H1 (cell line): ENCODE data around the gene OR10H1. TPM values are rescaled to one million over a fixed set of nuclear protein-coding genes. Genes with fewer than 3 reads are reported as not detected.

Experiments
- CTCF ChIA-PET: fragments of 300-600 bp; sonication (Branson Sonifier 250); formaldehyde crosslinking; loops from one replicate; lab custom pipeline; 2021; ENCODE audit not compliant: partially characterized antibody; lab: Charles Lee
- POLR2A ChIA-PET: fragments of 300-600 bp; sonication (Branson Sonifier 250); formaldehyde crosslinking; loops from one replicate; lab custom pipeline; 2021; ENCODE audit warnings: inconsistent platforms; ENCODE audit not compliant: partially characterized antibody; lab: Charles Lee
- DNase-seq, 2 experiments: peaks; one replicate each; pipeline versions ENCODE4 v3.0.0 to v3.0.0-alpha.2; 2010 to 2022; ENCODE audit warnings: low spot score in 2 of 2, low read depth in 1 of 2, mixed read lengths in 1 of 2
- FAIRE-seq: peaks from 2 replicates; lab custom pipeline; 2011; peaks lifted over from hg19 to GRCh38; lab: Jason Lieb, UNC
- H2AFZ ChIP-seq: 2 replicates; pipeline ENCODE4 v1.8.1; 2012; ENCODE audit warnings: low read length, inconsistent platforms
- H2AK5ac ChIP-seq: 2 replicates; pipeline ENCODE4 v1.6.1; 2013; ENCODE audit warnings: low read depth, low read length
- H2BK120ac ChIP-seq: replicated peaks from 2 replicates; pipeline ENCODE3; 2013; ENCODE audit warnings: low read depth, low read length, inconsistent platforms
- H2BK12ac ChIP-seq: 2 replicates; pipeline ENCODE4 v1.6.1; 2013; ENCODE audit warnings: low read depth, low read length
- H2BK15ac ChIP-seq: 2 replicates; pipeline ENCODE4 v1.6.1; 2013; ENCODE audit warnings: low read length
- H2BK20ac ChIP-seq: 2 replicates; pipeline ENCODE4 v1.6.1; 2013; ENCODE audit warnings: low read length
- H2BK5ac ChIP-seq: 2 replicates; pipeline ENCODE4 v1.6.1; 2013; ENCODE audit warnings: low read depth, low read length
- H3K14ac ChIP-seq: 2 replicates; pipeline ENCODE4 v1.6.1; 2013; ENCODE audit warnings: inconsistent platforms; ENCODE audit not compliant: insufficient read length
- H3K18ac ChIP-seq: 2 replicates; pipeline ENCODE4 v1.6.1; 2013; ENCODE audit warnings: low read length; ENCODE audit errors: extremely low read depth
- H3K23ac ChIP-seq: 2 replicates; pipeline ENCODE4 v1.6.1; 2013; ENCODE audit warnings: inconsistent platforms; ENCODE audit not compliant: insufficient read length
- H3K23me2 ChIP-seq: 2 replicates; pipeline ENCODE4 v1.6.1; 2013; ENCODE audit warnings: low read depth, low read length
- H3K27ac ChIP-seq: 2 replicates; pipeline ENCODE4 v1.6.1; 2011; ENCODE audit warnings: low read depth, low read length, inconsistent platforms
- H3K27me3 ChIP-seq, 4 experiments: replicated peaks in 1 of 4; 1 replicate in 1 of 4; 2 replicates in 3 of 4; pipeline versions ENCODE4 v1.6.1 to v1.8.1; 2011 to 2013; ENCODE audit warnings: low read length in 3 of 4, mild to moderate bottlenecking in 3 of 4, inconsistent platforms in 2 of 4, mixed read lengths in 2 of 4, moderate library complexity in 1 of 4; ENCODE audit not compliant: control insufficient read depth in 3 of 4, insufficient read depth in 3 of 4; ENCODE audit errors: extremely low read depth in 1 of 4
- H3K36me3 ChIP-seq, 4 experiments: 2 replicates each; pipeline versions ENCODE4 v1.6.1 to v1.8.1; 2011 to 2013; ENCODE audit warnings: mild to moderate bottlenecking in 4 of 4, low read length in 3 of 4, moderate library complexity in 2 of 4, control low read depth in 1 of 4, inconsistent platforms in 1 of 4; ENCODE audit not compliant: insufficient read depth in 4 of 4, control insufficient read depth in 2 of 4
- H3K4ac ChIP-seq: replicated peaks from 2 replicates; pipeline ENCODE3; 2013; ENCODE audit warnings: low read length, low read depth, mixed read lengths, inconsistent platforms; ENCODE audit not compliant: insufficient read length
- H3K4me1 ChIP-seq, 4 experiments: replicated peaks in 1 of 4; 1 replicate in 1 of 4; 2 replicates in 3 of 4; pipeline versions ENCODE4 v1.6.1 to v1.8.1; 2011 to 2013; ENCODE audit warnings: low read length in 3 of 4, inconsistent platforms in 2 of 4, mixed read lengths in 1 of 4; ENCODE audit not compliant: insufficient read depth in 4 of 4, control insufficient read depth in 3 of 4
- H3K4me2 ChIP-seq, 2 experiments: 2 replicates each; pipeline versions ENCODE4 v1.6.1 to v1.8.1; 2011 to 2013; ENCODE audit warnings: low read depth in 2 of 2, low read length in 2 of 2, control low read depth in 1 of 2, inconsistent platforms in 1 of 2, mild to moderate bottlenecking in 1 of 2; ENCODE audit not compliant: insufficient read depth in 1 of 2
- H3K4me3 ChIP-seq, 4 experiments: fragments of 200-600, 300-600 bp in 1 of 4; sonication (generic), shearing (Covaris generic), sonication (Bioruptor Twin) in 1 of 4; 2 replicates each; pipeline versions ENCODE4 v1.5.1 to v1.8.1; 2011 to 2016; ENCODE audit warnings: low read length in 4 of 4, low read depth in 3 of 4, control low read depth in 2 of 4, inconsistent platforms in 2 of 4, mild to moderate bottlenecking in 2 of 4, mixed read lengths in 1 of 4, moderate library complexity in 1 of 4; ENCODE audit not compliant: insufficient read depth in 2 of 4; ENCODE audit errors: extremely low read depth in 1 of 4
- H3K56ac ChIP-seq: replicated peaks from 2 replicates; pipeline ENCODE3; 2013; ENCODE audit warnings: low read depth, mild to moderate bottlenecking, mixed read lengths, low read length, inconsistent platforms; ENCODE audit not compliant: insufficient read length
- H3K79me1 ChIP-seq: 2 replicates; pipeline ENCODE4 v1.6.1; 2013; ENCODE audit warnings: low read depth, low read length, control low read depth
- H3K79me2 ChIP-seq, 2 experiments: 2 replicates each; pipeline versions ENCODE4 v1.6.1 to v1.8.1; 2012 to 2013; ENCODE audit warnings: low read length in 2 of 2, mild to moderate bottlenecking in 2 of 2, inconsistent platforms in 1 of 2; ENCODE audit not compliant: insufficient read depth in 2 of 2, control insufficient read depth in 1 of 2
- H3K9ac ChIP-seq, 4 experiments: replicated peaks in 1 of 4; 1 replicate in 1 of 4; 2 replicates in 3 of 4; pipeline versions ENCODE4 v1.6.1 to v1.8.1; 2011 to 2013; ENCODE audit warnings: low read depth in 3 of 4, low read length in 3 of 4, control low read depth in 2 of 4, mild to moderate bottlenecking in 2 of 4, moderate library complexity in 2 of 4, inconsistent platforms in 1 of 4; ENCODE audit errors: extremely low read depth in 1 of 4
- H3K9me3 ChIP-seq, 2 experiments: 2 replicates each; pipeline versions ENCODE4 v1.6.1 to v1.8.1; 2012 to 2013; ENCODE audit warnings: mild to moderate bottlenecking in 2 of 2, moderate library complexity in 2 of 2, control low read depth in 1 of 2, inconsistent platforms in 1 of 2, low read depth in 1 of 2, low read length in 1 of 2, mixed read lengths in 1 of 2; ENCODE audit not compliant: insufficient read depth in 2 of 2
- H4K20me1 ChIP-seq, 2 experiments: replicated peaks in 1 of 2; 2 replicates each; pipeline versions ENCODE3 to v1.8.1; 2011 to 2013; ENCODE audit warnings: inconsistent platforms in 2 of 2, low read length in 2 of 2, mild to moderate bottlenecking in 1 of 2; ENCODE audit not compliant: insufficient read depth in 2 of 2, control insufficient read depth in 1 of 2
- H4K5ac ChIP-seq: 2 replicates; pipeline ENCODE4 v1.6.1; 2013; ENCODE audit warnings: low read length, low read depth, mixed read lengths, inconsistent platforms; ENCODE audit not compliant: insufficient read length
- H4K8ac ChIP-seq: 2 replicates; pipeline ENCODE4 v1.8.0; 2013; ENCODE audit warnings: mild to moderate bottlenecking, moderate library complexity, low read length, inconsistent platforms; ENCODE audit not compliant: insufficient read depth; ENCODE audit errors: extremely low read depth
- H4K91ac ChIP-seq: replicated peaks from 2 replicates; pipeline ENCODE3; 2013; ENCODE audit warnings: low read length, mixed read lengths, inconsistent platforms; ENCODE audit not compliant: insufficient read length
- ATF3 ChIP-seq: IDR thresholded peaks from 2 replicates; pipeline ENCODE4 v1.6.1; 2011; ENCODE audit warnings: low read depth, mild to moderate bottlenecking, low read length; ENCODE audit not compliant: insufficient read depth
- CEBPB ChIP-seq: IDR thresholded peaks from 2 replicates; pipeline ENCODE4 v1.6.1; 2012; ENCODE audit warnings: low read depth, low read length
- MAFK ChIP-seq: IDR thresholded peaks from 2 replicates; pipeline ENCODE4 v1.6.1; 2012; ENCODE audit warnings: low read depth, mild to moderate bottlenecking, improper control_type of control experiment, low read length
- MAX ChIP-seq: IDR thresholded peaks from 2 replicates; pipeline ENCODE4 v1.6.1; 2012; ENCODE audit warnings: inconsistent platforms
- SIN3A ChIP-seq, 2 experiments: IDR thresholded peaks in 1 of 2; conservative IDR thresholded peaks in 1 of 2; 2 replicates each; pipeline ENCODE4 v1.6.1; 2011 to 2012; ENCODE audit warnings: low read length in 2 of 2, improper control_type of control experiment in 1 of 2, low read depth in 1 of 2, mild to moderate bottlenecking in 1 of 2
- SIRT6 ChIP-seq: IDR thresholded peaks from one replicate; pipeline ENCODE4 v1.7.1; 2012; ENCODE audit warnings: low read length, inconsistent platforms
- TCF12 ChIP-seq: IDR thresholded peaks from 2 replicates; pipeline ENCODE4 v1.6.1; 2011; ENCODE audit warnings: low read depth, mild to moderate bottlenecking, low read length
- WGBS, 2 experiments: shearing (Covaris generic) in 1 of 2; methylation state at CpG; one replicate each; pipeline versions ENCODE4 v1.1.6 to v1.1.7; 2013 to 2015; ENCODE audit warnings: low lambda C conversion rate in 2 of 2, mixed read lengths in 2 of 2, inconsistent platforms in 1 of 2, low coverage in 1 of 2, missing lambda C conversion rate in 1 of 2; ENCODE audit not compliant: insufficient replicate concordance in 2 of 2, insufficient coverage in 1 of 2, insufficient read length in 1 of 2; ENCODE audit errors: extremely low coverage in 1 of 2, missing lambda C conversion rate in 1 of 2; 5-methylcytosine and 5-hydroxymethylcytosine counted together
- polyA plus RNA-seq, 7 experiments: library from polyadenylated mRNA; depleted of rRNA in 3 of 7; stranded (reverse) in 5 of 7; unstranded in 2 of 7; fragments of >200 nt in 5 of 7; fragments of 200-250 nt in 2 of 7; gene quantifications; 1 replicate in 5 of 7; 2 replicates in 1 of 7; 4 replicates in 1 of 7; pipeline versions ENCODE4 v1.2.1 to v1.2.3, GENCODE V29; 2011 to 2013; ENCODE audit warnings: missing spikeins in 2 of 7, mixed read lengths in 2 of 7
- total RNA-seq: library from RNA; stranded (reverse); fragmentation: NEBNext Ultra II Directional; extraction: Animal tissue kit (Norgen Biotek cat#: 25700); gene quantifications from 2 replicates; pipeline ENCODE4 v1.2.1, GENCODE V29; 2021

Gene OR10H1
- total and polyA plus RNA-seq, 2 of the 8 experiments (the other 6 are each of a cell fraction or from before 2014, with no cell fraction given), result not detected

DNA sequence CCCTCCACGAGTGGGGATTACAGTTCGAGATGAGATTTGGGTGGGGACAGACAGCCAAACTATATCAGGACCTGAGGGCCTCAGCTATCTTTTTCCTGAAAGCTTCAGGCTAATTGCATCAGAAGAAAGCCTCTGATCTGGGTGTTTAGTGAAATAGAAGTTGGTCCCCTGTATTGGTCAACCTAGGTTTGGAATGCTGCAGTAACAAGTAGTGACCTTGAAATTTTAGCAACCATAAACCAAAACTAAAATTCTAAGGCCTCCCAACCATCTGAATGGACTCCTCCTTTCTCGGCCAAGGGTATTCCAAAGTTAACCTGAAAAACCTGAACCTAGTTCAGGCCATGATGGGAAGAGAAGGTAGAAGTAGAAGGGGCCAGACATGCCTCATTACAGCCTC, 34.9 kb upstream of the OR10H1 start:
- Histone ChIP-seq H2BK20ac (no peak overlapping the region), H3K9ac (no peak overlapping the region), H3K23ac (no peak overlapping the region), H4K91ac (no peak overlapping the region), H2BK12ac (no peak overlapping the region), H3K14ac (no peak overlapping the region), H3K4me3 (no peak overlapping the region), H3K27ac (no peak overlapping the region), H4K20me1 (no peaks in the 10 kb centered on the region), H2AK5ac (no peak overlapping the region), H2AFZ (no peak overlapping the region), H4K8ac (no peak overlapping the region), H3K4me1 (no peaks in the 10 kb centered on the region), H3K36me3 (no peaks in the 10 kb centered on the region; a peak in 1 of 8 replicates), H2BK120ac (no peak overlapping the region), H2BK15ac (no peak overlapping the region), H3K23me2 (no peaks in the 10 kb centered on the region), H2BK5ac (no peak overlapping the region), H3K18ac (no peak overlapping the region), H3K56ac (no peak overlapping the region), H3K27me3 (no peaks in the 10 kb centered on the region), H3K9me3 (peaks cover 49 to 87% of the 10 kb centered on the region in 2 experiments), H3K79me2 (no peaks in the 10 kb centered on the region), H3K4ac (no peak overlapping the region), H4K5ac (no peak overlapping the region), H3K4me2 (no peak overlapping the region), H3K79me1 (no peaks in the 10 kb centered on the region)
- no peak for DNase-seq
- ChIA-PET POLR2A (no interaction called here), CTCF (no interaction called here)
- 90% methylated on average over 3 of the region's 3 CpGs; no CpG with 5 or more reads in 1 of the 2 experiments for WGBS, 2 experiments
- FAIRE-seq, result no peak
- TF ChIP-seq MAFK (no peak), SIN3A (conservative IDR thresholded peaks at IDR 0.05 in 1 of 2, IDR thresholded peaks at IDR 0.05 in 1 of 2; ENCODE audit: low read depth in 1 of 2, low read length in 2 of 2) (no peak), CEBPB (no peak), SIRT6 (no peak), TCF12 (no peak), MAX (no peak), ATF3 (no peak)
